ENCODE data around the gene HOATZ.
A peak's percentile ranks its signal among the peaks of the same experiment; 100 is the strongest.

The HOATZ gene

GRCh38 chr11:111581341-111581740, 66.8 kb downstream of the HOATZ start:
- DNase-seq (ENCODE audit: low spot score), result no peak

GRCh38 chr11:111582163-111582562, 67.6 kb downstream of the HOATZ start:
- DNase-seq (ENCODE audit: low spot score), result no peak

- DNase-seq (ENCODE audit: low spot score), result no peak
These were observed 68.3 kb downstream of the HOATZ start for GRCh38 chr11:111582881-111583280.

GRCh38 chr11:111585371-111585770, 70.8 kb downstream of the HOATZ start:
- no peak for DNase-seq (ENCODE audit: low spot score)

- peak; percentile 43 for DNase-seq (ENCODE audit: low spot score)
These were observed 71.8 kb downstream of the HOATZ start for GRCh38 chr11:111586388-111586831.

All from D341Med (cell line).